ENCODE measurements around the gene UAP1.

The UAP1 gene

GRCh38 chr1:162561616-162562469 lies at the start of gene UAP1:
Gene UAP1, plus strand, starts transcription at chr1:162561722. Its CDS starts 4,347 bp downstream, at chr1:162566069.
- Histone ChIP-seq H3K36me3 (ENCODE audit: insufficient read depth, low read length) (peaks cover 9% of the 10 kb centered on the region), H3K9ac (ENCODE audit: low read depth, low read length) (peak within 1 kb of the TSS; percentile 89), H3K9me3 (ENCODE audit: insufficient read depth, low read length, severe bottlenecking) (no peaks in the 10 kb centered on the region), H3K4me1 (ENCODE audit: insufficient read depth, low read length) (peaks cover 25% of the 10 kb centered on the region), H2AFZ (ENCODE audit: low read depth, low read length) (peak within 1 kb of the TSS; percentile 88), H3K79me2 (ENCODE audit: insufficient read depth, low read length) (peaks cover 22% of the 10 kb centered on the region), H4K20me1 (ENCODE audit: insufficient read depth, low read length) (no peaks in the 10 kb centered on the region), H3K27me3 (ENCODE audit: insufficient read depth, low read length, poor library complexity) (no peaks in the 10 kb centered on the region), H3K4me2 (ENCODE audit: insufficient read depth, low read length) (peak within 1 kb of the TSS; percentile 93), H3K4me3 (ENCODE audit: low read depth in 1 of 2, low read length in 2 of 2) (peak within 1 kb of the TSS; percentile 60 to 87), H3K27ac (ENCODE audit: low read length) (peak within 1 kb of the TSS; percentile 83)
- peak; percentile 42 for ATAC-seq (ENCODE audit: insufficient read depth, low read depth)
- TF ChIP-seq, protein P1, sequence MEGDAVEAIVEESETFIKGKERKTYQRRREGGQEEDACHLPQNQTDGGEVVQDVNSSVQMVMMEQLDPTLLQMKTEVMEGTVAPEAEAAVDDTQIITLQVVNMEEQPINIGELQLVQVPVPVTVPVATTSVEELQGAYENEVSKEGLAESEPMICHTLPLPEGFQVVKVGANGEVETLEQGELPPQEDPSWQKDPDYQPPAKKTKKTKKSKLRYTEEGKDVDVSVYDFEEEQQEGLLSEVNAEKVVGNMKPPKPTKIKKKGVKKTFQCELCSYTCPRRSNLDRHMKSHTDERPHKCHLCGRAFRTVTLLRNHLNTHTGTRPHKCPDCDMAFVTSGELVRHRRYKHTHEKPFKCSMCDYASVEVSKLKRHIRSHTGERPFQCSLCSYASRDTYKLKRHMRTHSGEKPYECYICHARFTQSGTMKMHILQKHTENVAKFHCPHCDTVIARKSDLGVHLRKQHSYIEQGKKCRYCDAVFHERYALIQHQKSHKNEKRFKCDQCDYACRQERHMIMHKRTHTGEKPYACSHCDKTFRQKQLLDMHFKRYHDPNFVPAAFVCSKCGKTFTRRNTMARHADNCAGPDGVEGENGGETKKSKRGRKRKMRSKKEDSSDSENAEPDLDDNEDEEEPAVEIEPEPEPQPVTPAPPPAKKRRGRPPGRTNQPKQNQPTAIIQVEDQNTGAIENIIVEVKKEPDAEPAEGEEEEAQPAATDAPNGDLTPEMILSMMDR (IDR thresholded peaks at IDR 0.05; ENCODE audit: borderline replicate concordance, extremely low read depth, low read length, poor library complexity, severe bottlenecking) = no peak
- no peak for TF ChIP-seq EZH2 (IDR thresholded peaks at IDR 0.05; ENCODE audit: borderline replicate concordance, low read depth, low read length, severe bottlenecking)
- DNase-seq = no peak

GRCh38 chr1:162527314-162527713 lies 34.2 kb upstream of the UAP1 start:
- no peak overlapping the region for H3K9ac ChIP-seq (ENCODE audit: low read depth, low read length)
- no peak for TF ChIP-seq EZH2 (IDR thresholded peaks at IDR 0.05; ENCODE audit: borderline replicate concordance, low read depth, low read length, severe bottlenecking)
- TF ChIP-seq, protein P1 (IDR thresholded peaks at IDR 0.05; ENCODE audit: borderline replicate concordance, extremely low read depth, low read length, poor library complexity, severe bottlenecking) = no peak
- H3K27me3 ChIP-seq (ENCODE audit: insufficient read depth, low read length, poor library complexity) = no peaks in the 10 kb centered on the region
- DNase-seq = no peak
- H3K4me1 ChIP-seq (ENCODE audit: insufficient read depth, low read length) = no peaks in the 10 kb centered on the region
- H3K79me2 ChIP-seq (ENCODE audit: insufficient read depth, low read length) = no peaks in the 10 kb centered on the region
- no peaks in the 10 kb centered on the region for H4K20me1 ChIP-seq (ENCODE audit: insufficient read depth, low read length)
- no peak overlapping the region for H2AFZ ChIP-seq (ENCODE audit: low read depth, low read length)
- no peak overlapping the region for H3K4me3 ChIP-seq (ENCODE audit: low read depth in 1 of 2, low read length in 2 of 2)
- H3K4me2 ChIP-seq (ENCODE audit: insufficient read depth, low read length) = no peak overlapping the region
- no peak overlapping the region for H3K27ac ChIP-seq (ENCODE audit: low read length)
- no peaks in the 10 kb centered on the region for H3K9me3 ChIP-seq (ENCODE audit: insufficient read depth, low read length, severe bottlenecking)
- no peak for ATAC-seq (ENCODE audit: insufficient read depth, low read depth)
- peaks cover 50% of the 10 kb centered on the region for H3K36me3 ChIP-seq (ENCODE audit: insufficient read depth, low read length)

DNA sequence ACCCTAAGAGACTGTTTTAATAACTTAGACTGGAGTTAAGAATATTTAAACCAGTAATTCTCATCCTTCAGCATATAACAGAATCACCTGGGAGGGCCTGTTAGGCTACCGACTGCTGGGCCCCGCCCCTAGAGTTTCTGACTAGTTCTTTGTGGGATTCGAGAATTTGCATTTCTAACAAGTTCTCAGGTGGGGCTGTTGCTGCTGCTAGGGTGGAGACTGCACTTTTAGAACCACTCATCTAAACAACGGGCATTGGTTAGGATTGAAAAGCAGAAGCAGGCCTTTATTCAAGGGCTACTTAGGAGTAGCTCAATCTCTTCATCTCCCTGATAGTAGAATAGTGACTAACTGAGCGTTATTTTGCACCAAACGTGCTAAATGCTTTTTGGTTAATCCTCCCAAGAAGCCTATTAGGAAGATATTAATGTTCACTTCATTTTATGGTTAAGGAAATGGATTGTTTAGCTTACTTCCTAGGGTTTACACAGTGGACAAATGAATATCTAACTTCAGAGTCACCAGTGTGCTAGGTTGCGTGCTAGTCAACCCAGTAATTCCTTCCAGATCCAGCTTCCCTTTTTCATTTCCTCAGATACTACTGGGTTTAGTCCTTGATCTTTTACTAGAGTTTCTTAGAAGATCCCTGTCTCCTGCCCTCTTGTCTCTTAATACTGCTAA lies 31.1 kb upstream of the UAP1 start:
- Histone ChIP-seq H3K27ac (ENCODE audit: low read length) (no peak overlapping the region), H3K27me3 (ENCODE audit: insufficient read depth, low read length, poor library complexity) (no peaks in the 10 kb centered on the region), H2AFZ (ENCODE audit: low read depth, low read length) (no peak overlapping the region), H3K36me3 (ENCODE audit: insufficient read depth, low read length) (peaks cover 20% of the 10 kb centered on the region; the same call in 1 of the 2 replicates), H4K20me1 (ENCODE audit: insufficient read depth, low read length) (no peaks in the 10 kb centered on the region), H3K79me2 (ENCODE audit: insufficient read depth, low read length) (no peaks in the 10 kb centered on the region), H3K4me3 (ENCODE audit: low read depth in 1 of 2, low read length in 2 of 2) (no peak overlapping the region), H3K9ac (ENCODE audit: low read depth, low read length) (no peak overlapping the region), H3K9me3 (ENCODE audit: insufficient read depth, low read length, severe bottlenecking) (no peaks in the 10 kb centered on the region), H3K4me1 (ENCODE audit: insufficient read depth, low read length) (no peaks in the 10 kb centered on the region), H3K4me2 (ENCODE audit: insufficient read depth, low read length) (no peak overlapping the region)
- TF ChIP-seq, protein P1 (IDR thresholded peaks at IDR 0.05; ENCODE audit: borderline replicate concordance, extremely low read depth, low read length, poor library complexity, severe bottlenecking) = no peak
- TF ChIP-seq EZH2 (IDR thresholded peaks at IDR 0.05; ENCODE audit: borderline replicate concordance, low read depth, low read length, severe bottlenecking) = no peak
- DNase-seq (no peak), ATAC-seq (ENCODE audit: insufficient read depth, low read depth) (no peak)

Measured in DND-41 (cell line).